ENCODE results near the gene SLC7A7. TPM values are rescaled to one million over a fixed set of nuclear protein-coding genes. Genes with fewer than 3 reads are reported as not detected.
"Not testable (repeated sequence)": the region's sequence is repeated elsewhere in the genome, so short reads cannot be mapped to it uniquely, and the experiment has no call there.

Gene SLC7A7
- total and polyA plus RNA-seq, 12 donors: 1.1 to 16.1 (median 2.8) TPM

DNA sequence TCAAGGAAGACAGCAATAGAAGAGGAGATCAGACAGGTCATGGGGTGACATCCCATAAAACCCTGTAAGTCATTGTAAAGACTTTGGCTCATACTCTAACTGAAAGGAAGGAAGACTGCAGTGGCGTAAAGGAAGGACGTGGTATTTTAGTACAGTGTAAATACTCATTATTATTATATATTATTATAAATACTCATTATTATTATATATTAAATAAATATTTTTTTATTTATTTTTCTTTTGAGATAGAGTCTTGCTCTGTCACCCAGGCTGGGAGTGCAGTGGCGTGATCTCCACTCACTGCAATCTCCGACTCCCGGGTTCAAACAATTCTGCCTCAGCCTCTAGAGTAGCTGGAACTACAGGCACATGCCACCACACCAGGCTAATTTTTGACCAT is 41.2 kb upstream of the SLC7A7 start:
- Histone ChIP-seq H3K9me3 (peaks cover 0 to 7% (median 0%) of the 10 kb centered on the region in 11 donors), H3K27ac (no peak overlapping the region), H3K4me3 (no peak overlapping the region), H3K27me3 (no peaks in the 10 kb centered on the region), H3K4me1 (peaks cover 1 to 21% (median 14%) of the 10 kb centered on the region in 9 donors), H3K36me3 (no peaks in the 10 kb centered on the region)
- ATAC-seq (no peak), DNase-seq (no peak)
- TF ChIP-seq, protein P1, sequence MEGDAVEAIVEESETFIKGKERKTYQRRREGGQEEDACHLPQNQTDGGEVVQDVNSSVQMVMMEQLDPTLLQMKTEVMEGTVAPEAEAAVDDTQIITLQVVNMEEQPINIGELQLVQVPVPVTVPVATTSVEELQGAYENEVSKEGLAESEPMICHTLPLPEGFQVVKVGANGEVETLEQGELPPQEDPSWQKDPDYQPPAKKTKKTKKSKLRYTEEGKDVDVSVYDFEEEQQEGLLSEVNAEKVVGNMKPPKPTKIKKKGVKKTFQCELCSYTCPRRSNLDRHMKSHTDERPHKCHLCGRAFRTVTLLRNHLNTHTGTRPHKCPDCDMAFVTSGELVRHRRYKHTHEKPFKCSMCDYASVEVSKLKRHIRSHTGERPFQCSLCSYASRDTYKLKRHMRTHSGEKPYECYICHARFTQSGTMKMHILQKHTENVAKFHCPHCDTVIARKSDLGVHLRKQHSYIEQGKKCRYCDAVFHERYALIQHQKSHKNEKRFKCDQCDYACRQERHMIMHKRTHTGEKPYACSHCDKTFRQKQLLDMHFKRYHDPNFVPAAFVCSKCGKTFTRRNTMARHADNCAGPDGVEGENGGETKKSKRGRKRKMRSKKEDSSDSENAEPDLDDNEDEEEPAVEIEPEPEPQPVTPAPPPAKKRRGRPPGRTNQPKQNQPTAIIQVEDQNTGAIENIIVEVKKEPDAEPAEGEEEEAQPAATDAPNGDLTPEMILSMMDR (IDR thresholded peaks at IDR 0.05): no peak
- intact Hi-C loops (cut with DNase I): loop anchor here in 6 of 10 donors (5.0 to 10.0 kb wide), 5 partner anchors 34 to 472 kb away; partner anchors contain the start of gene OXA1L (in 1 of the 6)
- WGBS, 2 donors: 91 to 97% methylated on average over 5 of the region's 5 CpGs

- ATAC-seq: no peak
- Histone ChIP-seq H3K9me3 (peaks cover 0 to 7% (median 0%) of the 10 kb centered on the region in 11 donors), H3K4me3 (no peak overlapping the region), H3K27me3 (no peaks in the 10 kb centered on the region), H3K27ac (no peak overlapping the region), H3K4me1 (peaks cover 5 to 34% (median 27%) of the 10 kb centered on the region in 9 donors), H3K36me3 (no peaks in the 10 kb centered on the region)
- intact Hi-C loops (cut with DNase I): loop anchor here in 8 of 10 donors (5.0 to 10.0 kb wide), 9 partner anchors 33 to 470 kb away; partner anchors contain the start of gene OXA1L (in 1 of the 8)
- TF ChIP-seq, protein P1 (IDR thresholded peaks at IDR 0.05): no peak
- WGBS, 2 donors: 96 to 98% methylated on average over 8 of the region's 8 CpGs
- DNase-seq: no peak
Observed at GRCh38 chr14:22854963-22855724, 39.9 kb upstream of the SLC7A7 start.

DNA sequence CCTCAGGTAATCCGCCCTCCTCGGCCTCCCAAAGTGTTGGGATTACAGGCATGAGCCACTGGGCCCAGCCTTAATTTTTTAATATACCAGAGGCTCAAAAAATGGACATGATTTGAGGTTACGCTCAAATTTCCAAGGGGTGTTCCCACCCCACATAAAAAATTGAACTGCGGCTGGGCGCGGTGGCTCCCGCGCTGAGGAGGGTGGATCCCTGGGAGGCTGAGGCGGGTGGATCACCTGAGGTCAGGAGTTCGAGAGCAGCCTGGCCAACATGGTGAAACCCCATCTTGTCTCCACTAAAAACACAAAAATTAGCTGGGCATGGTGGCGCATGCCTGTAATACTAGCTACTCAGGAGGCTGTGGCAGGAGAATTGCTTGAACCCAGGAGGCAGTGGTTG is 39.1 kb upstream of the SLC7A7 start:
- not testable (repeated sequence) for H3K27me3 ChIP-seq, H3K27ac ChIP-seq, DNase-seq, H3K4me3 ChIP-seq, ATAC-seq, H3K9me3 ChIP-seq, H3K36me3 ChIP-seq
- WGBS, 2 donors: 95 to 97% methylated on average over 11 of the region's 11 CpGs
- H3K4me1 ChIP-seq: peaks cover 13 to 42% (median 35%) of the 10 kb centered on the region in 9 donors
- intact Hi-C loops (cut with DNase I): loop anchor here in 8 of 10 donors (5.0 to 10.0 kb wide), 8 partner anchors 89 to 469 kb away; partner anchors contain the start of gene OXA1L (in 1 of the 8)

GRCh38 chr14:22852940-22853767 is 37.9 kb upstream of the SLC7A7 start:
- intact Hi-C loops (cut with DNase I): loop anchor here (1.0 to 10.0 kb wide), 15 partner anchors 16 to 468 kb away; partner anchors contain the start of genes MMP14 (in 2 of the 10) and OXA1L (in 1 of the 10)
- Histone ChIP-seq H3K36me3 (no peaks in the 10 kb centered on the region), H3K27me3 (no peaks in the 10 kb centered on the region), H3K27ac (peak overlapping the region in 7 of 10 donors; percentile 5 to 79 (median 56)), H3K4me1 (peaks cover 19 to 54% (median 47%) of the 10 kb centered on the region in 9 donors), H3K9me3 (peaks cover 0 to 7% (median 0%) of the 10 kb centered on the region in 11 donors), H3K4me3 (peak overlapping the region; percentile 24 to 61 (median 53))
- TF ChIP-seq, protein P1 (IDR thresholded peaks at IDR 0.05): peak; percentile 85 to 97 (median 90)
- ATAC-seq (peak; percentile 48 to 80 (median 64)), DNase-seq (peak; percentile 90 to 92)
- WGBS, 2 donors: 1 to 2% methylated on average over 20 of the region's 20 CpGs
